EH (cell line): ENCODE data around the gene CST11.

Experiments used
- DNase-seq: peaks from one replicate; pipeline ENCODE4 v3.0.0-alpha.2; 2015; ENCODE audit warnings: low read depth

Gene CST11

GRCh38 chr20:23419995-23420901, 32.4 kb downstream of the CST11 start:
- peak; percentile 84 for DNase-seq

GRCh38 chr20:23419657-23419994, 33.0 kb downstream of the CST11 start:
- no peak for DNase-seq

GRCh38 chr20:23417861-23418260, 34.8 kb downstream of the CST11 start:
- no peak for DNase-seq

- DNase-seq: peak; percentile 38
These were observed 36.6 kb downstream of the CST11 start for GRCh38 chr20:23415959-23416583.

- DNase-seq: no peak
These were observed 37.1 kb downstream of the CST11 start for GRCh38 chr20:23415555-23415954.

GRCh38 chr20:23414526-23415188, 38.0 kb downstream of the CST11 start:
- DNase-seq: no peak

- no peak for DNase-seq
These were observed 38.7 kb downstream of the CST11 start for GRCh38 chr20:23413862-23414422.

GRCh38 chr20:23412026-23412425, 40.6 kb downstream of the CST11 start:
- DNase-seq: peak; percentile 59

GRCh38 chr20:23410916-23411695, 41.6 kb downstream of the CST11 start:
- DNase-seq: peak; percentile 25

- no peak for DNase-seq
These were observed 42.9 kb downstream of the CST11 start for GRCh38 chr20:23409800-23410199.

- DNase-seq: no peak
These were observed 43.7 kb downstream of the CST11 start for GRCh38 chr20:23408957-23409356.

- no peak for DNase-seq
These were observed 44.8 kb downstream of the CST11 start for GRCh38 chr20:23407781-23408464.

- no peak for DNase-seq
These were observed 45.8 kb downstream of the CST11 start for GRCh38 chr20:23406880-23407279.

GRCh38 chr20:23404196-23404595, 48.5 kb downstream of the CST11 start:
- DNase-seq: peak; percentile 30

- DNase-seq: no peak
These were observed 48.9 kb downstream of the CST11 start for GRCh38 chr20:23403751-23404150.

- no peak for DNase-seq
These were observed 51.6 kb downstream of the CST11 start for GRCh38 chr20:23401051-23401450.
